NB4 (cell line): ENCODE results near the gene BMPER.

Source experiments
- CTCF ChIP-seq: IDR thresholded peaks from one replicate; pipeline ENCODE4 v1.5.1; 2012; ENCODE audit warnings: low read depth, low read length
- MAX ChIP-seq: IDR thresholded peaks from 2 replicates; pipeline ENCODE4 v1.6.1; 2011; ENCODE audit warnings: low read depth, low read length
- MYC ChIP-seq: IDR thresholded peaks from 2 replicates; pipeline ENCODE4 v1.6.1; 2011; ENCODE audit warnings: low read depth, low read length

- TF ChIP-seq CTCF = no peak
- no peak for TF ChIP-seq MAX
- TF ChIP-seq MYC = no peak
These were observed 175.2 kb downstream of the BMPER start for GRCh38 chr7:34080513-34080912.
